NCI-H748 (cell line): ENCODE data around the gene CTXN1.

Source experiments
- DNase-seq: peaks from one replicate; lab custom pipeline; 2025; ENCODE audit not compliant: unreplicated experiment; lab: John Stamatoyannopoulos, UW

CTXN1 gene

GRCh38 chr19:7915250-7916102 is 10.5 kb downstream of the CTXN1 start:
- DNase-seq, result no peak

- DNase-seq, result no peak
These were observed 11.3 kb downstream of the CTXN1 start, which contains the start of gene TGFBR3L for GRCh38 chr19:7914598-7915045. TSS of gene TGFBR3L (plus strand) at chr19:7914830.

- no peak for DNase-seq
These were observed 11.8 kb downstream of the CTXN1 start for GRCh38 chr19:7914099-7914498.

GRCh38 chr19:7913652-7914051 is 12.3 kb downstream of the CTXN1 start:
- no peak for DNase-seq

GRCh38 chr19:7912697-7913564 is 13.0 kb downstream of the CTXN1 start:
- DNase-seq, result no peak

GRCh38 chr19:7912144-7912696 is 13.7 kb downstream of the CTXN1 start:
- DNase-seq, result no peak

GRCh38 chr19:7911508-7912143 is 14.3 kb downstream of the CTXN1 start:
- no peak for DNase-seq

GRCh38 chr19:7910321-7911161 is 15.4 kb downstream of the CTXN1 start:
- no peak for DNase-seq

- no peak for DNase-seq
These were observed 16.4 kb downstream of the CTXN1 start for GRCh38 chr19:7909471-7910067.

- DNase-seq, result no peak
These were observed 17.0 kb downstream of the CTXN1 start for GRCh38 chr19:7908742-7909461.

GRCh38 chr19:7908078-7908699 is 17.7 kb downstream of the CTXN1 start:
- no peak for DNase-seq

- no peak for DNase-seq
These were observed 18.4 kb downstream of the CTXN1 start for GRCh38 chr19:7907544-7907943.

- no peak for DNase-seq
These were observed 18.8 kb downstream of the CTXN1 start for GRCh38 chr19:7907122-7907521.

- no peak for DNase-seq
These were observed 20.1 kb downstream of the CTXN1 start for GRCh38 chr19:7905859-7906258.

GRCh38 chr19:7905268-7905667 is 20.7 kb downstream of the CTXN1 start:
- DNase-seq, result no peak

GRCh38 chr19:7904074-7905020 is 21.6 kb downstream of the CTXN1 start:
- DNase-seq, result peak; percentile 32

- DNase-seq, result peak; percentile 96
These were observed 22.5 kb downstream of the CTXN1 start, which contains the start of gene MAP2K7 for GRCh38 chr19:7903244-7904073. TSS of gene MAP2K7 (plus strand) at chr19:7903877. CDS start at chr19:7903945, 68 bp downstream.
